Adrenal gland (tissue), 5 donors: Measurements from ENCODE around the gene EZH1.

ENCODE experiments used
- CTCF ChIP-seq, 6 experiments: fragments of 450-650 bp in 4 of 6; fragments of 200-600 bp in 2 of 6; sonication (generic) in 1 of 6; IDR thresholded peaks; 1 replicate in 5 of 6; 2 replicates in 1 of 6; pipeline versions ENCODE4 v1.5.1 to v1.8.0; 2016 to 2021; ENCODE audit warnings: antibody characterized with exemption in 6 of 6, mild to moderate bottlenecking in 2 of 6, moderate library complexity in 1 of 6
- POLR2A ChIP-seq, 2 donors: fragments of 450-650 bp; IDR thresholded peaks; one replicate each; pipeline ENCODE4 v1.6.1; 2017; ENCODE audit warnings: antibody characterized with exemption in 2 of 2, mild to moderate bottlenecking in 2 of 2, moderate library complexity in 1 of 2
- donor health status: DM: no; HTN: no; CAD: no.

- TF ChIP-seq POLR2A (IDR thresholded peaks at IDR 0.05) (no peak), CTCF (IDR thresholded peaks at IDR 0.05) (no peak)
Observed at GRCh38 chr17:42651392-42651791, 93.4 kb downstream of the EZH1 start.
